Omental fat pad (tissue), 4 donors: ENCODE measurements around the gene TNFSF10. TPM values are rescaled to one million over a fixed set of nuclear protein-coding genes. Genes with fewer than 3 reads are reported as not detected.

Source experiments
- ATAC-seq: fragments of 150-250 bp; one replicate; pipeline ENCODE4 v1.9.1; 2016; ENCODE audit warnings: mild to moderate bottlenecking, moderate library complexity; ENCODE audit not compliant: low FRiP score
- DNase-seq: peaks from one replicate; pipeline ENCODE4 v3.0.0-alpha.2; 2019; ENCODE audit warnings: low spot score
- small RNA-seq: library from RNA; depleted of rRNA; stranded (forward); fragments of <200 nt; gene quantifications from one replicate; pipeline ENCODE3, GENCODE V24; 2016
- total RNA-seq, 4 donors: library from RNA; depleted of rRNA; stranded (reverse); fragments of >200 nt; gene quantifications; one replicate each; pipeline ENCODE4 v1.1.0, GENCODE V29; 2016
- TF ChIP-seq, protein P1 (sequence below), 3 donors: fragments of 450-650 bp; IDR thresholded peaks; one replicate each; pipeline ENCODE4 v1.5.1; 2016 to 2017; ENCODE audit warnings: antibody characterized with exemption in 3 of 3, mild to moderate bottlenecking in 3 of 3, moderate library complexity in 2 of 3

The TNFSF10 gene
- total RNA-seq, 4 donors from 2014 or later = 23.8 to 220 (median 121) TPM

GRCh38 chr3:172467170-172467824 lies 55.9 kb downstream of the TNFSF10 start:
- DNase-seq (no peak), ATAC-seq (no peak)
- TF ChIP-seq, protein P1, sequence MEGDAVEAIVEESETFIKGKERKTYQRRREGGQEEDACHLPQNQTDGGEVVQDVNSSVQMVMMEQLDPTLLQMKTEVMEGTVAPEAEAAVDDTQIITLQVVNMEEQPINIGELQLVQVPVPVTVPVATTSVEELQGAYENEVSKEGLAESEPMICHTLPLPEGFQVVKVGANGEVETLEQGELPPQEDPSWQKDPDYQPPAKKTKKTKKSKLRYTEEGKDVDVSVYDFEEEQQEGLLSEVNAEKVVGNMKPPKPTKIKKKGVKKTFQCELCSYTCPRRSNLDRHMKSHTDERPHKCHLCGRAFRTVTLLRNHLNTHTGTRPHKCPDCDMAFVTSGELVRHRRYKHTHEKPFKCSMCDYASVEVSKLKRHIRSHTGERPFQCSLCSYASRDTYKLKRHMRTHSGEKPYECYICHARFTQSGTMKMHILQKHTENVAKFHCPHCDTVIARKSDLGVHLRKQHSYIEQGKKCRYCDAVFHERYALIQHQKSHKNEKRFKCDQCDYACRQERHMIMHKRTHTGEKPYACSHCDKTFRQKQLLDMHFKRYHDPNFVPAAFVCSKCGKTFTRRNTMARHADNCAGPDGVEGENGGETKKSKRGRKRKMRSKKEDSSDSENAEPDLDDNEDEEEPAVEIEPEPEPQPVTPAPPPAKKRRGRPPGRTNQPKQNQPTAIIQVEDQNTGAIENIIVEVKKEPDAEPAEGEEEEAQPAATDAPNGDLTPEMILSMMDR (IDR thresholded peaks at IDR 0.05) = no peak

GRCh38 chr3:172466553-172467130 lies 56.6 kb downstream of the TNFSF10 start:
- TF ChIP-seq, protein P1 (IDR thresholded peaks at IDR 0.05) = no peak
- DNase-seq = no peak
- no peak for ATAC-seq

GRCh38 chr3:172465281-172465680 lies 57.9 kb downstream of the TNFSF10 start:
- TF ChIP-seq, protein P1 (IDR thresholded peaks at IDR 0.05) = no peak
- DNase-seq (no peak), ATAC-seq (no peak)

GRCh38 chr3:172464306-172464705 lies 58.9 kb downstream of the TNFSF10 start:
- no peak for ATAC-seq
- TF ChIP-seq, protein P1 (IDR thresholded peaks at IDR 0.05) = no peak
- no peak for DNase-seq

- ATAC-seq = no peak
- DNase-seq = no peak
- TF ChIP-seq, protein P1 (IDR thresholded peaks at IDR 0.05) = peak in 1 of 3 donors; percentile 16
Measured at GRCh38 chr3:172461530-172462138, 61.6 kb downstream of the TNFSF10 start.

DNA sequence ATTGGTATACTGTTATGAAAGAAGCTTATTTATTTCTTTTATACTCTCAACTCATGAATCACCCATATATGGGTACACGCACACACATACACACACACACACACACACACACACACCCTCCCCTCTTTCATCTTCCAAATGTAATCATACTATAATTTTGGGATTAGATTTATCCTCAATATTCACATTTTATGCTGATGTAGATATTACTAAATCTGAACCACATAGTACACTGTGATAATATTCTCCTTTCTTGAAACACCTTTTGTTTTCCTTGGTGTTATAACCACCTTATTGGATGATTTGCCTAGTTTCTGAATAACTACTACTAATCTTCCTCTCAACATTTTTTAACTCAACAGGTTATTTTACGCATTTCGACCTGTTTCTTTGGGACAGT lies 66.8 kb downstream of the TNFSF10 start:
- TF ChIP-seq, protein P1 (IDR thresholded peaks at IDR 0.05) = no peak
- DNase-seq = no peak
- no peak for ATAC-seq

Small RNAs within 50 kb of the gene (small RNA-seq; reads per million reads assigned to genes)
- not detected for gene AC007919.1

Other genes starting within 250 kb of the TNFSF10 start
- gene GHSR, start 75.0 kb downstream of the TNFSF10 start, total RNA-seq = not detected
- 10 to 100 TPM in 2 of 4 donors, 1 to 10 TPM in 2; 8.2 to 44.1 (median 10.6) TPM for gene NCEH1, start 187.6 kb upstream of the TNFSF10 start, total RNA-seq
- 10 to 100 TPM in 1 of 4 donors, 1 to 10 TPM in 3; 7.0 to 11.0 (median 9.0) TPM for gene ECT2, start 227.3 kb upstream of the TNFSF10 start, total RNA-seq